ENCODE measurements around the gene RAB27A. TPM values are rescaled to one million over a fixed set of nuclear protein-coding genes. Genes with fewer than 3 reads are reported as not detected.

The RAB27A gene
- total and polyA plus RNA-seq, 2 of the 8 experiments (the other 6 are each of a cell fraction or from before 2014, with no cell fraction given), result 2.3 to 6.5 TPM

DNA sequence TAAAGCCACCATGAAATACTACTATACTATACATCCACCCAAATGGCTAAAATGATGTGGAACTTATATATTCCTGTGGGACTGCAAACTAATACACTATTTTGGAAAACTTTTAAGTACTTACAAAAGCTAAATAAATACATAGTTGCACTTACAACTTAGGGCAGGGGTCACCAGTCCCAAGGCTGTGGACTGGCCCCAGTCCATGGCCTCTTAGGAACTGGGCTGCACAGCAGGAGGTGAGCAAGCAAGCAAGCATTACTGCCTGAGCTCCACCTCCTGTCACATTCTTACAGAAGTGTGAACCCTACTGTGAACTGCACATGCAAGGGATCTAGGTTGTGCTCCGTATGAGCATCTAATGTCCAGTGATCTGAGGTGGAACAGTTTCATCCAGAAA lies 47.5 kb upstream of the RAB27A start:
- H3K36me3 ChIP-seq (ENCODE audit: control insufficient read depth in 2 of 4, insufficient read depth in 4 of 4, low read length in 3 of 4), result no peaks in the 10 kb centered on the region
- no peak overlapping the region for H3K23ac ChIP-seq (ENCODE audit: insufficient read length)
- no peak overlapping the region for H2BK15ac ChIP-seq (ENCODE audit: low read length)
- H2AFZ ChIP-seq (ENCODE audit: low read length), result no peak overlapping the region
- no peak overlapping the region for H3K4me3 ChIP-seq (ENCODE audit: extremely low read depth in 1 of 4, insufficient read depth in 2 of 4, low read depth in 3 of 4, low read length in 4 of 4)
- H2BK5ac ChIP-seq (ENCODE audit: low read depth, low read length), result no peak overlapping the region
- no peak overlapping the region for H3K18ac ChIP-seq (ENCODE audit: extremely low read depth, low read length)
- no peak overlapping the region for H4K5ac ChIP-seq (ENCODE audit: insufficient read length, low read depth, low read length)
- no peak overlapping the region for H2AK5ac ChIP-seq (ENCODE audit: low read depth, low read length)
- no peaks in the 10 kb centered on the region for H3K79me1 ChIP-seq (ENCODE audit: low read depth, low read length)
- ChIA-PET POLR2A (ENCODE audit: partially characterized antibody) (no interaction called here), CTCF (ENCODE audit: partially characterized antibody) (no interaction called here)
- no peak overlapping the region for H3K56ac ChIP-seq (replicated peaks; ENCODE audit: insufficient read length, low read depth, low read length)
- H3K79me2 ChIP-seq (ENCODE audit: control insufficient read depth in 1 of 2, insufficient read depth in 2 of 2, low read length in 2 of 2), result no peaks in the 10 kb centered on the region
- H3K4me1 ChIP-seq (replicated peaks in 1 of 4; ENCODE audit: control insufficient read depth in 3 of 4, insufficient read depth in 4 of 4, low read length in 3 of 4), result no peaks in the 10 kb centered on the region
- no peak overlapping the region for H2BK12ac ChIP-seq (ENCODE audit: low read depth, low read length)
- no peaks in the 10 kb centered on the region for H3K9me3 ChIP-seq (ENCODE audit: insufficient read depth in 2 of 2, low read depth in 1 of 2, low read length in 1 of 2)
- TF ChIP-seq CHD1 (IDR thresholded peaks at IDR 0.05; ENCODE audit: low read depth, low read length) (no peak), POLR2A (IDR thresholded peaks at IDR 0.05; ENCODE audit: control extremely low read depth in 1 of 2, low read depth in 2 of 2, low read length in 2 of 2) (no peak), SRF (IDR thresholded peaks at IDR 0.05; ENCODE audit: low read depth, low read length) (no peak), E2F6 (IDR thresholded peaks at IDR 0.05) (no peak), CTBP2 (IDR thresholded peaks at IDR 0.05; ENCODE audit: borderline replicate concordance, insufficient read depth, insufficient read length, low read length) (no peak), SIX5 (IDR thresholded peaks at IDR 0.05; ENCODE audit: low read depth, low read length) (no peak), RNF2 (IDR thresholded peaks at IDR 0.05; ENCODE audit: borderline replicate concordance, low read depth, low read length, missing control alignments, poor library complexity, severe bottlenecking) (no peak), CBX5 (IDR thresholded peaks at IDR 0.05; ENCODE audit: low read depth, low read length) (no peak)
- TF ChIP-seq, protein P1, sequence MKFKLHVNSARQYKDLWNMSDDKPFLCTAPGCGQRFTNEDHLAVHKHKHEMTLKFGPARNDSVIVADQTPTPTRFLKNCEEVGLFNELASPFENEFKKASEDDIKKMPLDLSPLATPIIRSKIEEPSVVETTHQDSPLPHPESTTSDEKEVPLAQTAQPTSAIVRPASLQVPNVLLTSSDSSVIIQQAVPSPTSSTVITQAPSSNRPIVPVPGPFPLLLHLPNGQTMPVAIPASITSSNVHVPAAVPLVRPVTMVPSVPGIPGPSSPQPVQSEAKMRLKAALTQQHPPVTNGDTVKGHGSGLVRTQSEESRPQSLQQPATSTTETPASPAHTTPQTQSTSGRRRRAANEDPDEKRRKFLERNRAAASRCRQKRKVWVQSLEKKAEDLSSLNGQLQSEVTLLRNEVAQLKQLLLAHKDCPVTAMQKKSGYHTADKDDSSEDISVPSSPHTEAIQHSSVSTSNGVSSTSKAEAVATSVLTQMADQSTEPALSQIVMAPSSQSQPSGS (IDR thresholded peaks at IDR 0.05; ENCODE audit: low read length), result no peak
- H3K27ac ChIP-seq (ENCODE audit: low read depth, low read length), result no peak overlapping the region
- no peak overlapping the region for H3K4ac ChIP-seq (replicated peaks; ENCODE audit: insufficient read length, low read depth, low read length)
- no peak overlapping the region for H2BK120ac ChIP-seq (replicated peaks; ENCODE audit: low read depth, low read length)
- H3K27me3 ChIP-seq (replicated peaks in 1 of 4; ENCODE audit: control insufficient read depth in 3 of 4, extremely low read depth in 1 of 4, insufficient read depth in 3 of 4, low read length in 3 of 4), result no peaks in the 10 kb centered on the region
- 90% methylated on average over 1 of the region's 1 CpG; no CpG with 5 or more reads in 1 of the 2 experiments for WGBS, 2 experiments (ENCODE audit: extremely low coverage in 1 of 2, insufficient coverage in 1 of 2, insufficient read length in 1 of 2, insufficient replicate concordance in 2 of 2, low coverage in 1 of 2, low lambda C conversion rate in 2 of 2, missing lambda C conversion rate in 1 of 2)
- H3K14ac ChIP-seq (ENCODE audit: insufficient read length), result no peak overlapping the region
- DNase-seq (ENCODE audit: low read depth in 1 of 2, low spot score in 2 of 2), result no peak
- no peak overlapping the region for H3K9ac ChIP-seq (replicated peaks in 1 of 4; ENCODE audit: extremely low read depth in 1 of 4, low read depth in 3 of 4, low read length in 3 of 4)
- no peak overlapping the region for H3K4me2 ChIP-seq (ENCODE audit: insufficient read depth in 1 of 2, low read depth in 2 of 2, low read length in 2 of 2)
- no peak overlapping the region for H2BK20ac ChIP-seq (ENCODE audit: low read length)
- H4K20me1 ChIP-seq (replicated peaks in 1 of 2; ENCODE audit: control insufficient read depth in 1 of 2, insufficient read depth in 2 of 2, low read length in 2 of 2), result peaks cover 0 to 1% of the 10 kb centered on the region in 2 experiments
- H4K8ac ChIP-seq (ENCODE audit: extremely low read depth, insufficient read depth, low read length), result no peak overlapping the region
- H3K23me2 ChIP-seq (ENCODE audit: low read depth, low read length), result no peaks in the 10 kb centered on the region
- FAIRE-seq, result no peak
- no peak overlapping the region for H4K91ac ChIP-seq (replicated peaks; ENCODE audit: insufficient read length, low read length)
